Kidney epithelial cell (primary cell): Measurements from ENCODE around the gene HOXD8. TPM values are rescaled to one million over a fixed set of nuclear protein-coding genes. Genes with fewer than 3 reads are reported as not detected.

ENCODE experiments used
- DNase-seq: peaks from one replicate; pipeline ENCODE4 v3.0.0-alpha.2; 2010; ENCODE audit warnings: low read depth
- H3K27me3 ChIP-seq: 2 replicates; pipeline ENCODE4 v1.6.0; 2011; ENCODE audit warnings: low read length; ENCODE audit not compliant: control insufficient read depth, insufficient read depth
- H3K36me3 ChIP-seq: 2 replicates; pipeline ENCODE4 v1.5.1; 2011; ENCODE audit warnings: low read length; ENCODE audit not compliant: control insufficient read depth, insufficient read depth
- H3K4me3 ChIP-seq: 2 replicates; pipeline ENCODE4 v1.5.1; 2011; ENCODE audit warnings: low read depth, mild to moderate bottlenecking, control low read depth, low read length
- CTCF ChIP-seq: IDR thresholded peaks from 2 replicates; pipeline ENCODE4 v1.5.1; 2011; ENCODE audit warnings: mild to moderate bottlenecking, moderate library complexity, low read length, control low read depth, inconsistent platforms; ENCODE audit not compliant: insufficient read depth, poor library complexity, severe bottlenecking
- total RNA-seq: library from RNA; depleted of rRNA; stranded (reverse); fragments of >200 nt; gene quantifications from 2 replicates; pipeline ENCODE4 v1.2.3, GENCODE V29; 2015

Gene HOXD8
- total RNA-seq, 1 donor from 2014 or later: 18.1 TPM

- no peaks in the 10 kb centered on the region for H3K36me3 ChIP-seq
- DNase-seq: no peak
- H3K4me3 ChIP-seq: no peak overlapping the region
- no peaks in the 10 kb centered on the region for H3K27me3 ChIP-seq
- TF ChIP-seq CTCF: no peak
Measured at GRCh38 chr2:176169711-176170110, 40.2 kb downstream of the HOXD8 start.

- H3K27me3 ChIP-seq: no peaks in the 10 kb centered on the region
- DNase-seq: no peak
- TF ChIP-seq CTCF: no peak
- no peaks in the 10 kb centered on the region for H3K36me3 ChIP-seq
- H3K4me3 ChIP-seq: no peak overlapping the region
Measured at GRCh38 chr2:176170602-176171305, 41.2 kb downstream of the HOXD8 start.

GRCh38 chr2:176171351-176172006 is 42.0 kb downstream of the HOXD8 start:
- H3K4me3 ChIP-seq: peak overlapping the region; percentile 43
- no peaks in the 10 kb centered on the region for H3K27me3 ChIP-seq
- H3K36me3 ChIP-seq: no peaks in the 10 kb centered on the region
- no peak for DNase-seq
- no peak for TF ChIP-seq CTCF

GRCh38 chr2:176172007-176172894 is 42.7 kb downstream of the HOXD8 start:
- Histone ChIP-seq H3K4me3 (peak overlapping the region; percentile 43), H3K36me3 (no peaks in the 10 kb centered on the region), H3K27me3 (no peaks in the 10 kb centered on the region)
- no peak for DNase-seq
- no peak for TF ChIP-seq CTCF

GRCh38 chr2:176172895-176173566 is 43.5 kb downstream of the HOXD8 start:
- Histone ChIP-seq H3K27me3 (no peaks in the 10 kb centered on the region), H3K4me3 (peak overlapping the region; percentile 43), H3K36me3 (no peaks in the 10 kb centered on the region)
- no peak for DNase-seq
- no peak for TF ChIP-seq CTCF
